GM12891 (cell line): ENCODE measurements around the gene FAM110A.

ENCODE experiments used
- POLR2A ChIP-seq: IDR thresholded peaks from 2 replicates; pipeline ENCODE4 v1.6.1; 2011; ENCODE audit warnings: low read depth, low read length, control low read depth
- POLR2AphosphoS5 ChIP-seq: IDR thresholded peaks from 2 replicates; pipeline ENCODE4 v1.6.1; 2011; ENCODE audit warnings: low read depth, low read length, control low read depth
- TAF1 ChIP-seq: IDR thresholded peaks from 2 replicates; pipeline ENCODE4 v1.6.1; 2011; ENCODE audit warnings: low read depth, low read length, control low read depth

- TF ChIP-seq POLR2AphosphoS5 = no peak
- TF ChIP-seq POLR2A = no peak
- TF ChIP-seq TAF1 = no peak
Measured at GRCh38 chr20:791056-791455, 42.5 kb upstream of the FAM110A start.
